Measurements from ENCODE around the gene MCF2L.
A peak's percentile ranks its signal among the peaks of the same experiment; 100 is the strongest.
"Not testable (repeated sequence)": the region's sequence is repeated elsewhere in the genome, so short reads cannot be mapped to it uniquely, and the experiment has no call there.

MCF2L gene

DNA sequence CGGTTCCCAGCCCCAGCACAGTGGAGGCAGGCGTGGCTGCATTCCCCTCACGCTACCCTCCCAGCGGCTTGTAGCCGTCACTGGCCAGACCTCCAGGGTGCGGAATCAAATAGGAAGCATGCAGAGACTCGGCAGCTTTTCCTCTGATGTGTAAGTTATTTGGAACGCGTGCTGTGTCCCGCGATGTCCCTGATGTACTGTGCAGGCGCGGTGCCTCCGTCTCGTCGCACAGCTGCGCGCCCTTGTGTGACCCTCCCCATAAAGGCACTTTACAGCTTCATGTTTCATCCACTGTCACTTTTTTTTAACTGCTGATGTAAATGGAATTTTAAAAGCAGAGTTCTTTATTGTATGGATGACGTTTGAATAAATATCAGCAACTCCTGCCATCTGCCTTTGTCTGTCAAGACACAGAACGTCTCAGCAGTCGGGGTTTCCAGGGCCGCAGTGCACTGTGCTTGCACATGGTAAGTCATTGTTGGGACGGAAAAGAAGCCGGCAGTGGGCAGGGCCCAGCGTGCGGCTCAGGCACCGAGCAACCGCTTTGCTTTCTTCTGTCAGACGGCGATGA is 129.2 kb downstream of the MCF2L start:
- DNase-seq (ENCODE audit: low read depth), result peak; percentile 84

DNA sequence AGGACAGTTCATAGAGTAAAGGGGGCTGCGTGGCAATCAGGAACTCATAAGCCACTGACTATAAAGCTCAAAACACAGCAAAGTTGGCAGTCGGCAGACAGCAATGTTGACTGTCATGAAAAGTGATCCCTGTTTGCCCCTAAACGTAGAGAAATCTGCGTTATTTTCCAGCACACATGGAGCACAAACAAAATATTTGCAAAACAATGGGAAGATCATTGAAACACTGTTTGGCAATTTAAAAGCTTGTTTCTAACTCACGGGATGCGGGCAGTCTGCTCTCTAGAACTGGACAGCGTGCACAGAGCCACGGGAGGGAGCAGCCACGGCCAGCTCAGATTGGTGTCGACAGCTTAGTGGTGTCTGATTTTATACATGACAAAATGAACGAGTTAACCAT is 130.1 kb downstream of the MCF2L start:
- no peak for DNase-seq (ENCODE audit: low read depth)

DNA sequence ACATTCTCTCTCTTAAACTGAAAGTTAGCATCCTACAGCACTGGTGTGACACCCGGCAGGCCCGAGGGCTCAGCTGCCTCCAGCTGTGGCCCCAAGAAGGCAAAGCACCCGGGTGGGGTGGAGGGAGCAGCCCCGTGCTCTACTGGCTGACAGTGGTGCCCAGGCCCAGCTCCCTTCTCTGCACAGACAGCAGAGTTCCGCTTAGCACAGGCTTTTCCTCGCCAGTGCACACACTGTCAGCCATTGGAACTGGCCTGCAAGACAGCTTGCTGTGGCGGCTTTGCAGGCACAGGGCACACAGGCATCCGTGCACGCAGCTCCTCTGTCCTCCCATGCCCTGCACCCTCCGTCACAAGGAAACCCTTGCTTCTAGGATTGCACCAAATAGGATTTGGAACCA is 133.3 kb downstream of the MCF2L start:
- not testable (repeated sequence) for DNase-seq (ENCODE audit: low read depth)

DNA sequence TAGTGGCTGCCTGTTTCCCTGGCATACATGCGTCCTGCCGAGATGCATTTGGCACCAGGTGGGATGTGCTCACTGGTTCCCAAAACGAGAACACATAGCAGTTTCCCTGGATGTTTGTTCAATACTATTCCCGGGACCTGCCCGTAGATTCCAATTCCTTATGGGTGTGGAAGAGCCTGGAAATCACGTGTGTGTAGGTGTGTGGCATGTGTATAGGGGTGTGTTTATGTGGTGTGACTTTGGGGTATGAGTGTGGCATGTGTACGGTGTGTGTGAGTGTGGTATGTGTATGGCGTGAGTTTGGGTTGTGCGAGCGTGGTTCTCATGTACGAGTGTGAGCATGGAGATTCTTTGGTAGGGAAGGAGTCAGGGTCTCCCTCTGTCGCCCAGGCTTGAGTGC is 133.7 kb downstream of the MCF2L start:
- no peak for DNase-seq (ENCODE audit: low read depth)

DNA sequence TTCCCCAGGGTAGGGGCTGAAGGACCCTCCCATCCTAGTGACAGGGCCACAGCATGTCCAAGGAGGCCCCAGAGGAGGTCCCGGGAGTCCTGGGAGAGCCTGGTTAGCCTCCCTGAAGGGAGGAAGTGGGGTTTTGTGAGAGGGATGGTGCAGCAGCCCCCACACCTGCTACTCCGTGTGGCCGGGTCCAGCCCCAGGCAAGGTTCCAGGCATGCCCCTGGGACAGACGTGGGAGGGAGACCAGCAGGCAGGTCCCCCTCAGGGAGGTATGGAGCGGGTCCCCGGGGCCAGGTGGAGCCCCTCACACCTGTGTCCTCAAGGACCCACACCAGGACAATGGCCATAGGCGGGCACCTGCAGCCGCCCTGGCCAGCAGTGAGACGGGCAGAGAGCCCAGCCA is 134.6 kb downstream of the MCF2L start:
- no peak for DNase-seq (ENCODE audit: low read depth)

DNA sequence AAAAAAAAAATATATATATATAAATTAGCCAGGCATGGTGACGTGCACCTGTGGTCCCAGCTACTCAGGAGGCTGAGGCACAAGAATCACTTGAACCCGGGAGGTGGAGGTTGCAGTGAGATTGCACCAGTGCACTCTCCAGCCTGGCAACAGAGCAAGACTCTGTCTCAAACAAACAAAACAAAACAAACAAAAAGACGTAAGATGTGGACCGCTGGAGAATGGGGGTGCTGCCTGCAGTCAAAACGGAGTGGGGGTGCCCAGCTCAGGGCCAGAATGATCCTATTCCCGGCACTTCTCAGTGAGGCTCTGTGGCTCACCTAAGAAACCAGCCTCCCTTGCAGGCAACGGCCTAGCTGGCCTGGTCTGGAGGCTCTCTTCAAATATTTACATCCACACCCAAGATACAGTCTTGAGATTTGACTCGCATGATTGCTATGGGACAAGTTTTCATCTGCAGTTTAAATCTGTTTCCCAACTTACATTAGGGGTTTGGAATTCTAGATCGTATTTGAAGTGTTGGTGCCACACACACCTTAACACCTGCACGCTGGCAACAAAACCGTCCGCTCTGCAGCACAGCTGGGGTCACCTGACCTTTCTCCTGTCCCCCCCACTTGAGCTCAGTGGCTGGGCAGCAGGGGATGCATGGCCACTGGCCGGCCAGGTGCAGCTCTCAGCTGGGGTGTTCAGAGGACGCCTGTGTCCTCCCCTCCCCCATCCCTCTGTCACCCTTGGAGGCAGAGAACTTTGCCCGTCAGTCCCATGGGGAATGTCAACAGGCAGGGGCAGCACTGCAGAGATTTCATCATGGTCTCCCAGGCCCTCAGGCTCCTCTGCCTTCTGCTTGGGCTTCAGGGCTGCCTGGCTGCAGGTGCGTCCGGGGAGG is 136.3 kb downstream of the MCF2L start, which contains the start of gene F7:
Gene F7, plus strand, starts transcription at position 760 of the 889 bp plus-strand sequence. Its CDS starts 51 bp downstream, at position 811.
- DNase-seq (ENCODE audit: low read depth), result peak; percentile 20

DNA sequence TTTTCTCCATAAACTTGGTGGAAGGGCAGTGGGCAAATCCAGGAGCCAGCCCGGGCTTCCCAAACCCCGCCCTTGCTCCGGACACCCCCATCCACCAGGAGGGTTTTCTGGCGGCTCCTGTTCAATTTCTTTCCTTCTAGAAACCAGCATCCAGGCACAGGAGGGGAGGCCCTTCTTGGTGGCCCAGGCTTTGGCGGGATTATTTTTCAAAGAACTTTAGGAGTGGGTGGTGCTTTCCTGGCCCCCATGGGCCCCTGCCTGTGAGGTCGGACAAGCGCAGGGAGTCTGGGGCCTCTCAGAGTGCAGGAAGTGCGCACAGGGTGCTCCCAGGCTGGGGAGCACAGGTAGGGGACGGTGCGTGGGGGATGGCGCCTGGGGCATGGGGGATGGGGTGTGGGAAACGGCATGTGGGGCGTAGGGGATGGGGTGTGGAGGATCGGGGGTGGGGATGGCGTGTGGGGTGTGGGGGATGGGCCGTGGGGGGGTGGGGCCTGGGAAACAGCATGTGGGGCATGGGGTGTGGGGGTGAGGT is 137.0 kb downstream of the MCF2L start:
- no peak for DNase-seq (ENCODE audit: low read depth)

DNA sequence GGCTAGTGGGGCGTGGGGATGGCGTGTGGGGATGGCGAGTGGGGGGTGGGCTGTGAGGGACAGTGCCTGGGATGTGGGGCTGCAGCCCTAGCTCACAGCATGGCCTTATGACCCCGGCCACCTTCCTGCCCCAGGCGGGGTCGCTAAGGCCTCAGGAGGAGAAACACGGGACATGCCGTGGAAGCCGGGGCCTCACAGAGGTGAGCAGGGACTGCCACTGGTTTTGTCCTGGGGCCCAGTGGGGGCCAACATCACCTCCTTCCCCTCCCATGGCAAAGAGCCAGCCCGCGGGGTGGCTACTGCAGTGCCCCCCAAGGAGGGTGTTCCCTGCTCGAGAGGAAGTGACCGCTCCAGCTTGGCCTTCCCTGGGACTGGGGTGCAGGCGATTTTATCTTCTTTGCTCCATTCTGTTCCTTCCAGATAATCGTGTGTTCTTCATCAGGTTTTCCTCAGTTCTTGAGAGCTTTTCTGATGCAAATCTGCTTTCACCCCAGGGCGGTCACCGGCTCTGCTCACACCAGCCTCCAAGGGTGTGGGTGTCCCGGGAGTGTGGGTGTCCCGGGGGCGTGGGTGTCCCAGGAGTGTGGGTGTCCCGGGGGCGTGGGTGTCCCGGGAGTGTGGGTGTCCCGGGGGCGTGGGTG is 137.8 kb downstream of the MCF2L start:
- DNase-seq (ENCODE audit: low read depth), result no peak

DNA sequence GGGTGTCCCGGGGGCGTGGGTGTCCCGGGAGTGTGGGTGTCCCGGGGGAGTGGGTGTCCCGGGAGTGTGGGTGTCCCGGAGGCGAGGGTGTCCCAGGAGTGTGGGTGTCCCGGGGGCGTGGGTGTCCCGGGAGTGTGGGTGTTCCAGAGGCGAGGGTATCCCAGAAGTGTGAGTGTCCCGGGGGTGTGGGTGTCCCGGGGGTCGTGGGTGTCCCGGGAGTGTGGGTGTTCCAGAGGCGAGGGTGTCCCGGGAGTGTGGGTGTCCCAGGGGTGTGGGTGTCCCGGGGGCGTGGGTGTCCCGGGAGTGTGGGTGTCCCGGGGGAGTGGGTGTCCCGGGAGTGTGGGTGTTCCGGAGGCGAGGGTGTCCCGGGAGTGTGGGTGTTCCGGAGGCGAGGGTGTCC is 139.5 kb downstream of the MCF2L start:
- not testable (repeated sequence) for DNase-seq (ENCODE audit: low read depth)

DNA sequence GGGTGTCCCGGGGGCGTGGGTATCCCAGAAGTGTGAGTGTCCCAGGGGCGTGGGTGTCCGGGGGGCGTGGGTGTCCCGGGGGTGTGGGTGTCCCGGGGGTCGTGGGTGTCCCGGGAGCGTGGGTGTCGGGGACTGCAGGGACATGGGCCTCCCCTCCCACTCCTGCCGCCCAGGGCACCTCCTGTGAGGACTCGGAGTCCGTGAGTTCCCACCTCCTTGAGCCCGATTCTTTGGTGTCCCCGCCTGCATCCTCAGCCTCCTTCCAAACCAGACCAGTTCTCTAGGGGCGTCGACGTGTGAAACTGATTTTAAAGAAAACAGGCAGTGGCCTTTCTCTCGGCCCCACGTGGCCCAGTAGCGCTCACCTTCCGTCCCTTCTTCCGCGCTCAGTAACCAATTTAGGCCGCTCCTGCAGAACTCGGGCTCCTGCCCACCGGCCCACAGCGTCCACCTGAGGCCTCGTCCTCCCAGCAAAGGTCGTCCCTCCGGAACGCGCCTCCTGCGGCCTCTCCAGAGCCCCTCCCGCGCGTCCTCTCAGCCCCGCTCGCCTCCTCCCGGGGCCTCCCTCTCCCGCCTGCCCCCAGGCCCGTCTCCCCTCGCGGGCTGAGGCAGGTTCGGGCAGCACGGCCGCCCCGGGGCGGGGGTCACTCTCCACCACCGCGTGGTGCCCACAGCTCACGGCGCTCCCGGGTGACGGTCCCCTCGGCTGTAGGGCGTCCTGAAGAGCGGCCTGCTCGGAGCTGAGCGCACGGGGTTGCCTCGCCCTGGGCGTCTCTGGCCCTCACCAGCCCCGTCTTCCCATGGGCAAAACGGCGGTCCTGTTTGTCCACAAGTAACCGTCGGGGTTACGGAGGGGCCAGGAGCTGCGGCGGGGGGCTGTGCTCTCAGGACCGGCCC is 140.4 kb downstream of the MCF2L start:
- DNase-seq (ENCODE audit: low read depth), result no peak

DNA sequence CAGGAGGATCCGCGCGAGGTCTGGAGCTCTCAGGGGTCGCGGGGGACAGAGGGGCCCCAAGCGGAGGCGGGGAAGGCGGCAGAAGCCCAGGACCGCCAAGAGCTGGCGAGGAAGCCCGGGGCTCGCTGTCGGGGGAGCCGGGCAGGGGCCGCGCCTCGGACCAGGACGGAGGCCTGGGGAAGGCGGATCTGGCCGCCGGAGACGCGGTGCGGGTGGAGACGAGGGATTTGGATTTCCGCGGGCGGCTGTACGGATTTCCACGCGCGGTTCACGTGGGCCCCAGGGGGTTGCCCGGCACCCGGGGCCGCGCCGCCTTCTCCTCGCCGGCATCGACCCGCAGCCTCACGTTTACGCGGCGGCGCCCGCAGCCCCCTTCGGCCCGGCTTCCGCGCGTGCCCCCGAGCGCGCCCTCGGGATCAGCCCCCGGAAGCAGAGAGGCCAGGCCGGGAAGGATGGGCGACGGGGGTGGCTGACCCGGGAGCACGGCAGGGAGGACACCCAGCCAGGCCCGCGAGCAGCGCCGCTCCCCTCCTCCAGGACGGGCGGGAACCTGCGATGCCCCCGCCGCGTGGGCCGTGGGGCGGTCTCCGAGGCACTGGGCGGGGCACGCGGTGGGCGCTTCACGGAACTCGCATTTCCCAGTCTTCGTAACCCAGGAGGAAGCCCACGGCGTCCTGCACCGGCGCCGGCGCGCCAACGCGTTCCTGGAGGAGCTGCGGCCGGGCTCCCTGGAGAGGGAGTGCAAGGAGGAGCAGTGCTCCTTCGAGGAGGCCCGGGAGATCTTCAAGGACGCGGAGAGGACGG is 141.2 kb downstream of the MCF2L start:
- DNase-seq (ENCODE audit: low read depth), result no peak

DNA sequence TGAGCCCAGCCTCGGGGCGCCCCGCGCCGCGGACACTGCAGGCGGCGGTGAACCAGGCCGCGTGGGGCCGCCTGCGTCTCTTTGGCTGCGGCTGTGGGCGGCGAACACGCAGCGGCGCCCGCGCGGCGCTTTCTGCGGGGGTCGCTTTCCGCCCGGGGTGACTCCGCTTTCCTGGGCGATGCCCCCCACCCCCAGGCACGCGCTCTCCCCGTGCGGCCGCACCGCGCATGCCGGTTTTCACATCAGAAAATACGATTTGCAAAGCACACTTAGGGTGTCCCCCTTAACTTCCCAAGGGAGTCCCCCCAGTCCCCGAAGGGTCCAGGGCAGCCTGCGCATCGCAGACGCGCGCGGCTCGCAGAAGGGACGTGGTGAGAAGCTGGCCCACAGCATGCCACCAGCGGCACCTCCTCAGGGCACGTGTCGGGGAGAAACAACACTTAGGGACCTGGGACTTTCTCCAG is 141.9 kb downstream of the MCF2L start:
- DNase-seq (ENCODE audit: low read depth), result no peak

DNA sequence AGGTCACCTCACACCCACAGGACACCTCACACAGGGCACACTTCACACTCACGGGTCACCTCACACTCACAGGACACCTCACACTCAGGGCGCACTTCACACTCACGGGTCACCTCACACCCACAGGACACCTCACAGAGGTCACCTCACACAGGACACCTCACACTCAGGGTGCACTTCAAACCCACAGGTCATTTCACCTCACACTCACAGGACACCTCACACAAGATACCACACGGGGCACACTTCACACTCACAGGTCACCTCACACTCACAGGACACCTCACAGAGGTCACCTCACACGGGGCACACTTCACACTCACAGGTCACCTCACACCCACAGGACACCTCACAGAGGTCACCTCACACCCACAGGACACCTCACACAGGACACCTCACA is 142.8 kb downstream of the MCF2L start:
- not testable (repeated sequence) for DNase-seq (ENCODE audit: low read depth)

DNA sequence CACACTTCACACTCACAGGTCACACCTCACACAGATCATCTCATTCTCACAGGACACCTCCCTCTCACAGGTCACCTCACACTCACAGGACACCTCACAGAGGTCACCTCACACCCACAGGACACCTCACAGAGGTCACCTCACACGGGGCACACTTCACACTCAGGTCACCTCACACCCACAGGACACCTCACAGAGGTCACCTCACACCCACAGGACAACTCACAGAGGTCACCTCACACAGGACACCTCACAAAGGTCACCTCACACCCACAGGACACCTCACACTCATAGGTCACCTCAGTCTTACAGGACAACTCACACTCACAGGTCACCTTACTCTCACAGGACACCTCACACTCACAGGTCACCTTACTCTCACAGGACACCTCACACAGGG is 143.5 kb downstream of the MCF2L start:
- not testable (repeated sequence) for DNase-seq (ENCODE audit: low read depth)

DNA sequence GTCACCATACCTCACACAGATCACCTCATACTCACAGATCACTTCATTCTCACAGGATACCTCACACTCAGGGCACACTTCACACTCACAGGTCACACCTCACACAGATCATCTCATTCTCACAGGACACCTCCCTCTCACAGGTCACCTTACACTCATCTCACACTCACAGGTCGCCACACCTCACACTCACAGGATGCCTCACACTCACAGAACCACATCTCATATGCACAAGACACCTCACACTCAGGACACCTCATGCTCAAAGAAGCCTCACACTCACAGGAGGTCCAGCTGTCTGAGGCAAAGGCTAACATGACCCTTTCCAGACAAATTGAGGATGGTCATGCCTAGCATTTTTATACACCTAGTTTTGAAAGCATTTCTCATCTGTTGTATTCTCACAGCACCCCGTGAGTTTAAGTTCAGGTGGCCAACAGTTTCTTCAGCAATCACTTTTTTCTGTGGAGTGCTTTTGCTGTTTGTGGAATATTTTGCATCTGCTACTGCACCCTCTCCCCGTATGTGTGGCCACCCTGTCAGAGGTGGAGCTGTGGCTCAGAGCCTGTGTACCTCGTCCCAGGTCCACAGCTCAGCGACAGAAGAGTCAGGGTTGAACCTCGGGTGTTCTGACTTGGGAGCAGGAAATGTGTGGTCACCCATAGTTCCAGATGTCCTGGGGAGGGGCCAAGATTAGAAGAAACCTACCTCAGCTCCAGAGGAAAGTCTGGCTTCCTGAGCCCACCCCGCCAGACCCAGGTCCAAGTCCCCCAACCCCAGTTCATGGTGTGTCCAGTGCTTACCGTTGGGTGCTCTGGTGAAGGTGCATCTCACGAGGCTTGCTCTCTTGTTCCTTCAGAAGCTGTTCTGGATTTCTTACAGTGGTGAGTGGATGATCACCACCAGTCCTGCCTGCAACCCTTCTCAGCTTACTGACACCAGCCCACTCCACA is 144.2 kb downstream of the MCF2L start:
- DNase-seq (ENCODE audit: low read depth), result no peak

DNA sequence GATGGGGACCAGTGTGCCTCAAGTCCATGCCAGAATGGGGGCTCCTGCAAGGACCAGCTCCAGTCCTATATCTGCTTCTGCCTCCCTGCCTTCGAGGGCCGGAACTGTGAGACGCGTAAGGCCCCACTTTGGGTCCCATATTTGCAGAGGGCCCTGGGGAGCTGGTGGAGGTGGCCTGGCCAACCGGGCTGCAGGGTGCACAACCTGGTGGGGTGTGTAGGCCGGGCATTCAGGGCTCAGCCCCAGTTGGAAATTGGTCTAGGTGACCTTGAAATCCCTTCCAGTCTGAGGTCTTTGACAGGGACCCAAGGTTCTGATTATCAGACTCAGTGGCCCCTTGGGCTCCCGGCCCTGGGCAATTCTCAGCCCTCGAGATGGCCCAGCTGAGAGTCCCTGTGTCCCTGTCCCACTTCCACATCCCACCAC is 144.8 kb downstream of the MCF2L start:
- no peak for DNase-seq (ENCODE audit: low read depth)

DNA sequence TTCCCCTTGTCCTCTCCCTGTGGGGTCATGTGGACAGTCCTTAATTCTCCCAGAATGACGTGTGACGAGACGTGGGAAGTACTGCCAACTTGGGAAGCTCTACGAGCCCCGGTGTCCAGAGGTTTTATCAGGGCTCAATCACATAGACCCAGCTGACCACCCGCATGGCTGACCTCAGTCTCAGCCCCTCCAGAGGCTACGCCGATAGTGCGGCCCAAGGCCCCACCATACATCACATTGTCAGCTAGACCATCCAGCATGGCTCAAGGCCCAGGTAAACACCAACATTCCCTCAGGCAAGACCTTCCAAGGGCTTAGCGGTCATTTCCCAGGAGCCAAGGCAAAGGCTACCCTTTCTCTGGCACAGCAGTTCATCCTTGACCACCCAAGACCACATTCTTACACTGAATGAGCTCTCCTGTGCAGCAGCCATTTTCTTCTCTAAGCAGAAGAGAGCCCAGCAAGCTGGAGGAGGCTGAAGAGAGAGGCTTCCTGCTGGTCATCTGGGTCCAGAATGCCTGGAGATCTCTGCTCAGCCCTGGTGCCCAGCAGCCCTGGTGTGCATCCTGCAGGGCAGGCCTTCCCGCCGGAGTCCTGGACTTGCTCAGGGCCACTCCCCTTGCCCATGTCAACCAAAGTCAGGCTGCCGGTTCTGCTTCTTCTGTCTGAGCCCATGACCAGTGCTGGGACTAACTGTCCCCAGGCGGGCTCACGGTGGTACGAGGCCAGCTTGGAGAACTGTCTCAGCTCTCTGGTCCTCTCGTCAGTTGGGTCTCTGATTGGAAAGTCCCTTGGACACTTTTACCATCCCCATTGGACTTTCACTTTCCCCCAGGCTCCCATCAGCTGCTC is 145.7 kb downstream of the MCF2L start:
- no peak for DNase-seq (ENCODE audit: low read depth)

DNA sequence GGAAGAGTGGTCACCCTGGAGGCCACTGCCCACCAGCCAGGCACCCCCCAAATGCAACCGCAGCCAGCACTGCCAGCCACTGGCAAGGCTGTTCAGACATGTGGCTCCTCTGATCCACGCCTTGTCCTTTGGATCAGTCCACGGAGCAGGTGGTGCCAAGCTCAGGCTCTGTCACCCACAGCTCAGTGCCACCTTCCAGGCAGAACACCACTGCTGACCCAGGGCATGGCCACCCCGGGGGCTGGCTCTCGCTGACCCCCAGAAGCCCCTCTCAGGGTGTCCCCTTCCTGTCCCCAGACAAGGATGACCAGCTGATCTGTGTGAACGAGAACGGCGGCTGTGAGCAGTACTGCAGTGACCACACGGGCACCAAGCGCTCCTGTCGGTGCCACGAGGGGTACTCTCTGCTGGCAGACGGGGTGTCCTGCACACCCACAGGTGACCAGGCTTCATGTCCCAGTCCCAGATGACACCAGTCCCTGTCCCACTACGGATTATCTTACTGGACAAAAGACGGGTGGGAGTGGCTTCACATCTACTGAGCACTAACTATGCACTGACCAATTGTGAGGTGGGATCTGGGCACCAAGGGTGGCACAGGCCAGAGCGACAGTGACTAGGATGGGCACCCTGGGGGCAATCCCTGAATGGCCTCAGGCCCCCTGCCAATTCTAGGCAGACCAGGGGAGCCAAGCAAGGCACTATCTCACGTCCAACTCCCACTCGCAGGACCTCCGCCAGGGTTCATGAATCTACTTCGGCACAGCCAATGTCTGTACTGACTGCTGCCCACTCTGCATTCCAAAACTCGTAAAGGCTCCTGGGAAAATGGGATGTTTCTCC is 146.6 kb downstream of the MCF2L start:
- DNase-seq (ENCODE audit: low read depth), result no peak
